Measurements from ENCODE around the gene RPAIN.

RPAIN gene

GRCh38 chr17:5466295-5466694, 46.3 kb downstream of the RPAIN start:
- no peak overlapping the region for H3K4me3 ChIP-seq (ENCODE audit: low read depth, low read length)
- TF ChIP-seq CTCF (IDR thresholded peaks at IDR 0.05; ENCODE audit: borderline replicate concordance, insufficient read depth, low read depth, low read length) = no peak

- peak overlapping the region; percentile 94 for H3K4me3 ChIP-seq (ENCODE audit: low read depth, low read length)
- TF ChIP-seq CTCF (IDR thresholded peaks at IDR 0.05; ENCODE audit: borderline replicate concordance, insufficient read depth, low read depth, low read length) = no peak
These were observed 47.4 kb downstream of the RPAIN start for GRCh38 chr17:5467416-5467815.

GRCh38 chr17:5468075-5468473, 48.1 kb downstream of the RPAIN start:
- peak overlapping the region; percentile 94 for H3K4me3 ChIP-seq (ENCODE audit: low read depth, low read length)
- TF ChIP-seq CTCF (IDR thresholded peaks at IDR 0.05; ENCODE audit: borderline replicate concordance, insufficient read depth, low read depth, low read length) = no peak

- no peak for TF ChIP-seq CTCF (IDR thresholded peaks at IDR 0.05; ENCODE audit: borderline replicate concordance, insufficient read depth, low read depth, low read length)
These were observed 52.5 kb downstream of the RPAIN start for GRCh38 chr17:5472511-5472910.

GRCh38 chr17:5473906-5474305, 53.9 kb downstream of the RPAIN start:
- TF ChIP-seq CTCF (IDR thresholded peaks at IDR 0.05; ENCODE audit: borderline replicate concordance, insufficient read depth, low read depth, low read length) = no peak
- H3K4me3 ChIP-seq (ENCODE audit: low read depth, low read length) = no peak overlapping the region

More at GRCh38 chr17:5472511-5472910, 52.5 kb downstream of the RPAIN start:
- H3K4me3 ChIP-seq (ENCODE audit: low read depth, low read length) = no peak overlapping the region

GRCh38 chr17:5478992-5479391, 59.0 kb downstream of the RPAIN start:
- no peak overlapping the region for H3K4me3 ChIP-seq (ENCODE audit: low read depth, low read length)
- TF ChIP-seq CTCF (IDR thresholded peaks at IDR 0.05; ENCODE audit: borderline replicate concordance, insufficient read depth, low read depth, low read length) = no peak

- H3K4me3 ChIP-seq (ENCODE audit: low read depth, low read length) = no peak overlapping the region
- no peak for TF ChIP-seq CTCF (IDR thresholded peaks at IDR 0.05; ENCODE audit: borderline replicate concordance, insufficient read depth, low read depth, low read length)
These were observed 61.0 kb downstream of the RPAIN start for GRCh38 chr17:5480962-5481361.
